GM18909 (cell line): Measurements from ENCODE around the gene KRTAP5-9.
"Not testable (repeated sequence)": the region's sequence is repeated elsewhere in the genome, so short reads cannot be mapped to it uniquely, and the experiment has no call there.

Experiments
- ATAC-seq: cut with Tn5 transposase; IDR thresholded peaks from one replicate; pipeline ENCODE4 v1.9.1; 2021; ENCODE audit warnings: mild to moderate bottlenecking; ENCODE audit not compliant: unreplicated experiment, poor library complexity

Gene KRTAP5-9

DNA sequence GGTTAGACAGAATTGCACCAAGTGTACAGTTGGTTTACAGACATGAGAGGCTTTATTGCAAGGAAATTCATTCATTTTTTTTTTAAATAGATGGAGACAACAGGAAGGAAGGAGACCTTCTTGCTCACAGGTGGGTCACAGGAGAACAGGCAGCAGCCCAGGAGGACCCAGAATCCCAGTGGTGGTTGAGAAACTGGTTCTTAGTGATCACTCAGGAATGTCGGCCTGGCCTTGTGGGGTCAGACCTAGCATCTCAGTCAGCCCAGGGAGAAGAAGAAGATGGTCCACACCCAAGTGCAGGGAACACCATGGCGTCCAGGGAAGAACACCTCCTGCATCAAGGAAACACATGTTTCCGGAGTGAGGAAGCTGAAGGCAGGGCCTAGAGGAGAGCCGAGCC lies 33.6 kb downstream of the KRTAP5-9 start:
- no peak for ATAC-seq

DNA sequence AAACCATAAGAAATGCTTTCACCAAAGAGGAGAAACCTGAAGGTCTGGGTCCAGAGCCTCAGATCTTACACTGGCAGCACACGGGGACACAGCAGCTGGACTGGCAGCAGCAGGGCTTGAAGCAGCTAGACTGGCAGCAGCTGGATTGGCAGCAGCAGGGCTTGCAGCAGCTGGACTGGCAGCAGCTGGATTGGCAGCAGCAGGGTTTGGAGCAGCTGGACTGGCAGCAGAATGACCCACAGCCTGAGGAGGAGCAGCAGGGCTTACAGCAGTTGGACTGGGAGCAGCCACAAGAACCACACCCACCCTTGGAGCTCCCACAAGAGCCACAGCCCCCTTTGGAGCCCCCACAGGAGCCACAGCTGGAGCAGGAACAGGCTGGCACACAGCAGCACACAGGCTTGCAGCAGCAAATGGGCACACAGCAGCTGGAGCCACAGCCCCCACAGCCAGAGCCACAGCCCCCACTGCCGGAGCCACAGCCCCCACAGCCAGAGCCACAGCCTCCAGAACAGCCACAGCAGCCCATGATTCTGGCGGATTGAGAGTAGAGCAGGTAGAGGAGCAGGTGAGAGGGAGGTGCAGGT lies 34.2 kb downstream of the KRTAP5-9 start, which contains the start of gene KRTAP5-11:
KRTAP5-11 (minus strand) TSS at position 567 of the 587 bp plus-strand sequence; CDS start at position 529, 38 bp downstream.
- ATAC-seq = no peak

DNA sequence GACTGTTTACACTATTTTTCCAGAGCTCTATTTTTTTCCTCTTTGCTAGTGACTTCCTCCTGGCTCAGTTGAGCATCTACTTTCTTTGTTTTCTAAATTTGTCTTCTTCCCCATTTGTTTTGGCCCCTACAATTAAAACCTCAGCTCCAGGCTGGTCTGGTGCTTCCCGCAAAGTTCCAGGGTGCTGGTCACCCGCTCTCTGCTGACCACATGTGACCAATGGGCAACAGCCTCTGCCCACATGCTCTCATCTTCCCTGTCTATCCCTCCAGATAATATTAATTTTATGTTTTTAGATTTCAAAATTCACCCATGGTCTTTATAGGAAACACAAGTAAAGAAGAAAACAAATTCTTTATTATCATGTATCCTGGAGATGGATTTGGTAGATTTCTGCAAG lies 34.7 kb downstream of the KRTAP5-9 start:
- not testable (repeated sequence) for ATAC-seq

DNA sequence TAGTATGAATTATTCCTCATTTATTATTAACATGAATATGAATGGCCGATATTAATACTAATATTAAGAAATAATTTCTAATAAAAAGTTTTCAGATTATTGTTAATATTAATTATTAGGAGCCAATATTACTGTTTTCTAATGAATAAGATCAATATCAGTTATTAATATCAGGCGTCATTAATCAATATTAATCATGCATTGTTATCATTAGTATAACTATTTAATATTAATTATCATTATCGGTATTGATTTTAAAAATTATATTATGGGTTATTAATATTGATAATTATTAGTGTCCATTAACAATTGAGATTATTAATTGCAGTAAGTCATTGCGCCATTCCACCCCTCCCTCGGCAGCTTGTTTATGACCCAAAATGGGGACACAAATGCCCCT lies 37.5 kb downstream of the KRTAP5-9 start:
- ATAC-seq = not testable (repeated sequence)

DNA sequence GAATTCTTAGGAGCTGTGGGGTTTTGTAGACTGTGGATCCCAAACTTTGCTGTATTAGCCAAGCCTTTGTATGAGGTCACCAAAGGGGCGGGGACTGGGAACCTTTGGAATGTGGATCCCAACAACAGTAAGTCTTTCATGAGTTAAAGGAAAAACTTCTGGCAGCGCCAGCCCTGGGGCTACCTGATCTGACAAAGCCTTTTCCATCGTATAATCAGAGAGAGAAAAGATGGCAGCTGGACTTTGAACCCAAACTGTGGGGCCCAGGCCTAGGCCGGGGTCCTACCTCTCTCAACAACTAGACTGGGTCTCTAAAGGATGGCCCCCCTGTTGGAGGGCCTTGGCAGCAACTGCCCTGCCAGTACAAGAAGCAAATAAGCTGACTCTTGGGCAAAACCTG lies 40.1 kb downstream of the KRTAP5-9 start:
- not testable (repeated sequence) for ATAC-seq

DNA sequence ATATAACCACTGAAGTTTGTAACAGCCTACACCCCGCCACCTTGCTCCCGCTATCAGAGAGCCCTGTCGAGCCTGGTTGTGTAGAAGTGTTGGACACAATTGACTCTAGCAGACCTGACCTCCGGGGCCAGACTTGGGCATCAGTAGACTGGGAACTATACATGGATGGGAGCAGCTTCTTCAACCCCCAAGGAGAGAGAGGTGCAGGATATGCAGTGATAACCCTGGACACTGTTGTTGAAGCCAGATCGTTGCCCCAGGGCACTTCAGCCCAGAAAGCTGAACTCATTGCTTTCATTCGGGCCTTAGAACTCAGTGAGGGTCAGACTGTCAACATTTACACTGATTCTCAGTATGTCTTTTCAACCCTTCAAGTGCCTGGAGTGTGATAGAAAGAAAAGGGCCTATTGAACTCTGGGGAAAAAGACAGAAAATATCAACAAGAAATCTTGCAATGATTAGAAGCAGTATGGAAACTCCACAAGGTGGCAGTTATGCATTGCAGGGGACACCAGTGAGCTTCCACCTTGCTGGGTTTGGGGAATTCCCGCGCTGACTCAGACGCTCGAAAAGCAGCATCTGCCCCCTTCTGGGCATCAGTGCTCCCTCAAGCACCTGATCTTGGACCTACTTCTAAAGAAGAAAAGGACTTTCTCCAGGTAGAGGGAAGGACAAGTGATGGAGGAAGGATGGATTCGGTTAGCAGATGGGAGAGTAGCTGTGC lies 40.8 kb downstream of the KRTAP5-9 start:
- ATAC-seq = not testable (repeated sequence)

DNA sequence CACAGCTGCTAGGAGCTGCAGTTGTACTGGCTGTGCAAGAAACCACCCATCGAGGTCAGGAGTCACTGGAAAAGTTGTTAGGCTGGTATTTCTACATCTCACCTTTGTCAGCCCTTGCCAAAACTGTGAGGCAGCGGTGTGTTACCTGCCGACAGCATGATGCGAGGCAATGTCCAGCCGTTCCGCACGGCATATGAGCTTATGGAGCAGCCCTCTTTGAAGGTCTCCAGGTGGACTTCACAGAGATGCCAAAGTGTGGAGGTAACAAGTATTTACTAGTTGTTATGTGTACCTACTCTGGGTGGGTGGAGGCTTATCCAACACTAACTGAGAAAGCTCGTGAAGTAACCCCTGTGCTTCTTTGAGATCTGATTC lies 41.3 kb downstream of the KRTAP5-9 start:
- ATAC-seq = not testable (repeated sequence)
